ENCODE results near the gene GPATCH2.
"Not testable (repeated sequence)": the region's sequence is repeated elsewhere in the genome, so short reads cannot be mapped to it uniquely, and the experiment has no call there.

Gene GPATCH2

DNA sequence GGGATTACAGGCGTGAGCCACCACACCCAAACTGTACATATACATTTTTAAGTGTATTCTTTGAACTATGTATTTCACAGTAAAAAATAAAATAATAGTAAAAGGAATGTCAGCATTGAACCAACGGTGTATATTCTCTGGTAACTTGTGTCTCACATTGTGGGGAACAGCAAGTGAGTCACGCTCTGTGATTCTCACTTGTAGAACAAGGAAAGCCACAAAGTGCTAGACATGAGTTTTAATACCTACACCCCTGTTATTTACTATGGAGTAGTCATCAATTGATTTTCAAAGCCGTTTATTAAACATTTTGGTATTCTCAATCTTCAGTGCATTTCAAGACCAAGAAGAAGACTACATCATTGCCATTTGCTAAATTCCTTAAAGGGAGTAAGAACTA lies 197.2 kb downstream of the GPATCH2 start:
- DNase-seq = no peak

DNA sequence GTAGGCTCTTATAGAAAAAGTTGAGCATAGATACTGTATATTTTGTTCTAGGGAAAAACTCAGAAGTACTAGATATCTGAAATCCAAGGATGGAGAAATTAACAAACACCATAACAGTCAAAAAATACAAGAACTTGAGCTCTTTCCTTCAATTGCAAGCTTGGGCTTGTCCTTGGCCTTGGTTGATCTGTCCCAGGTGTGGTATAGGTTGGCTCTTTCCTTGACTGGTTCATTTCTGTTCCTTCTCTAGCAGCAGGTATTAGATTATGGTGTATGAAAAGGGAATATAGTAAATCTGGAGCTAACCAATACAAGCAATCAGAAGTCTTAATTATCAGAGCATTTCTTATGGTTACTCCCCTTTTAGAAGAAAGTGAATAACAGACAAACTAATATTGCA lies 198.6 kb downstream of the GPATCH2 start:
- no peak for DNase-seq

DNA sequence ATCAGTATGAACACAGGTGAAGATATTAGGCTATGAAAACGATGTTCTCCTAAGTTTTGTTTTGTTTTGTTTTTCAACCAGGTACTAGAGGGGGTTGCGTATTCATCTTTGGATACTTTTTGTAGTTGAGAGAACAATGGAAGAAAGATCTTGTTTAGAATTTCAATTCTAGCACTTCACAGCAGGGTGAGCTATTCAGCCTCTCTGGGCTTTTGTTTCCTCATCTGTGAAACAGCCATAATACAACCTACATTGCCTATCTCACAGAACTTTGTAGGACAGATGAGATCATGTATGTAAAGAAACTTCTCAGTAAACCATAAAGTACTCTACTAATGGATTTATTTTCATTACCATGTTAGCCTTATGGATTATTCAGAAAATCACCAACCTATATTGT lies 199.5 kb downstream of the GPATCH2 start:
- no peak for DNase-seq

DNA sequence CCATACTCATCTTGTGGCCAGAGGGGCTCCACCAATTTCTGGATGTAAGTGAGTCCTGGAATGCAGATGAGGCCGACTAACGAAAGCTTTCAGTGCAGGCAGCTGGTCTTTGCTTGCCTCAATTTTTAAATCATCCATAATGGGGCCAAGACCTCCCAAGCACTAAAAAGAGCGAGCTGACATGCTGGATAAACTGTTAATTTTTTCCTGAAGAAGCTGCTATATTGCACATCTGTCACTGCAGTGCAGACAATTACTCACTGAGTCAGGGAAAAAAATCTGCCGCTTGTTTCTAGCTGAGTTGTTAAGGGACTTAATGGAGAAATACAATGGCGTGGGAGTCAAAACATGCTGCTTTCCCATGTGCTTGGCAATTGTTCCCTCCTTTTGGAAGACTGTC lies 205.5 kb downstream of the GPATCH2 start:
- DNase-seq = no peak

DNA sequence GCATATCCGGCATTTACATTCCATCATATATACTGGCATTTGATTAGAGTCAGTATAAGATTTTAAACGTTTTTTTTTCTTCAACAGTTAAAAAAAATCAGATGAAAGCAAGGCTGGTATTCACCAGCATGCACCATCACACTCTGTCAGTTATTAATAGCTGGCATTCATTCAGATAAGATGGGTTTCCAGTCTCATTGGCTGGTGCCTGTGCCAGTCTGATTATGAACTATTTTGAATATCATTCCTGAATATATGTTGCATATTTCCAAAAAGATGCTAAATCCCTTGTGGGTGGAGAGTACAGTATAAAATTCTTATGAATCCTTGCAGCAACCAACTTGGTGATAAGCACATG lies 211.7 kb downstream of the GPATCH2 start:
- DNase-seq = no peak

DNA sequence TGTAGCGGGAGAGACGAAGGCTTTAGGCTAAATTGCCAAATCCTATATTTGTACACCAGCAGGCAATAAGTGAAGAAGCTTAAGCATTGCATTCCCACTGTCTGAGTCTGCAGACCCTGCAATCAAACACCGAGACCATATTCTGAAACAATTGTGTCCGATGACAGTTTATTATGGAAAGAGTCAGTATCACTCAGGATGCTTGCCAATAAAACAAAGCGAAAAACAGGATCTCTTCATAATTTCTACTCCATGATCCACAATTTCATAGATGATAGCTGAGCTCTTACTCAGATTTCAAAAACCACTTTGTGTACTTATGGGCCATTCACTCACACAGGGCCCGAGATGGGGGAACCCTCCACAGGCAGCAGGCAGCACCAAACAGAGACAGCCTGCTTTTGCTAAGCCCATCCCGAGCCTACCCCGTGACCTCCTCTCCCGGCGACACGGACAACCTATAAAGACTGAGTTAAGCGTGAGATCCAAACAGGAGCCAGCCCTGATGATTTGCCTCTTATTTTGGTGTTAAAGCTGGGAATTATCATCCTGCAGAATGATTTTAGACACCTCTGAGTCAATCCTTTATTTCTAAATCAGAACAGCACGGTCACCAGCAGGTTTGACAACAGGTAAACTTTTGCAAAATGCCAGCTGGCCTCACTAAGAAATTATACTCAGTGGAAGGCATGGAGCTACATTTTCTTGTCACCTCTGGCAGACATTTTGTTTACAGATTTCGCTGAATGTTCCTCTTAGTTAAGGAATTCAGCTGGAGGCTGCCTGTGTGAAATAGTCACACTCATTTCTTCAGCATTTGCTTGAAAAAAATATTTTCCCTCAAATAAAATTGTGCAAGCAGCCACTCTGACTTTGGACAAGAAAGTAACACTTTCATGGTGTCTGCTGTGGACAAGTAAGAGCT lies 212.4 kb downstream of the GPATCH2 start:
- no peak for DNase-seq

DNA sequence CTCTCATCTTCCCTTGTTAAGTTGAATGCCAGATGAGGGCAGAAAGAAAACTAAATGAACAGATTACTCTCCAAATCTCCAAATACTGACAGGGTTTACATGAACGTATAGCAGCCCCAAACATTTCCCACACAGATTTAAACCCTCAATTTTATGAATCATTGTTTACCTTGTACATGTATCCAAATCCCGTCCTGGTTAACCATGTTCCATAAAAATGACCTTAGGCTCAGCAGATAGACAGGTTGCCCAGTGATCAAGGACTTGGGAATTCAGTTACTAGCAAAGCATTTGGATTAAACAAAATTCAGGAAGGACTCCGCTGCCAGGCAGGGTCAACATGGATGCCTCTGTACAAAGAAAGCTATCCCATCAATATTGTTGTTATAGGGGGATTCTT lies 213.5 kb downstream of the GPATCH2 start:
- DNase-seq = no peak

DNA sequence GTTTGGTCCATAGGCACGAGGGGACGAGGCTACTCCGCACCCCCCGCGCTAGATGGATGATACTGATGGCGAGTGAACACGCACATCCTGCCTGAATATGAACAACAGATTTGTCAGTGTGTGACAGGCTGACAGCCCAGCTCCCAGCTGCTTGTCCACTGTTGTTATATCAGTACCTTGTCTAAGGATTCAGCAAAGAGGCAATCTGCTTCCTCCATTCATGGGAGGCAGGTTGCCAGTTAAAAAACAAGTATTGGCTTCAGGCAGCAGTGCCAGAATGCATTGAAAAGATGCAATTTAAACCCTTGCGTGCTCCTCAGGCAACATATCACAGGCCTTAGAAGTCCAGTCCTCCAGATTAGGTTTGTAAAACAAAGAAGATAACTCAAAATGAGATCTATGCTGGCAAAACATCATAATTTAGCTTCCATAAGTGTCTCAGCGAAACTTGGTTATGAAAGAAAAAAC lies 223.3 kb downstream of the GPATCH2 start:
- no peak for DNase-seq

DNA sequence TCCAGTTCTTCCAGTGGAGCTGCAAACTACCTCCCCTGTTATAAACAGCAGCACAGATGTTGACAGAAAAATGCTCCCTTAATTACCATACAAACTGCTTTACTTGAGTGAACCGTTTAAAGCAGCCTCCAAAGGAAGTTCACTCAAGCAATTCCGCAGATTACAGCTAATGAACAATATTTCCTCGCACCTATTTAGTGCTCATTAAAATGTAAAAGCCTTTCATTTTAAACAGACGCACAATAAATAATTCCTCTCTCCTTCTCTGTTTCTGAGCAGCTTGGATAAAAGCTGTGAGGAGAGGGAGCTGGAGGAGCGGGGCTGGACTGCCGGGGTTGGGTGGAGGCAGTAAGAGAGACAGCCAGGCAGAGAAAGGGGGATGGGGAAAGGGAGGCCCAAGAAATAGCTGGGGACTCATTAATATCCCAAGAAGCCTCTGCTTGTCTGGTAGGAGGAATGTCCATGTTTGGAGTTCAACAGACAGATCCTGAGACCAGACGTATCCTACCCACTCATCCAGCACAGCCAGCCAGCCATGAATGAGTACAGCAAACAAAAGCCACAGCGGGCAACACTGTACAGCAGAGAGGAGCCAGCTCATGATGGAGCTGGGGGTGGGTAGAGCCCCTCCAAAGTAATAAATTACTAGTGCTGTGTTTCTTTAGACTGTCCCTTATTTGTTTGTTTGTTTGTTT lies 227.7 kb downstream of the GPATCH2 start:
- DNase-seq = no peak

DNA sequence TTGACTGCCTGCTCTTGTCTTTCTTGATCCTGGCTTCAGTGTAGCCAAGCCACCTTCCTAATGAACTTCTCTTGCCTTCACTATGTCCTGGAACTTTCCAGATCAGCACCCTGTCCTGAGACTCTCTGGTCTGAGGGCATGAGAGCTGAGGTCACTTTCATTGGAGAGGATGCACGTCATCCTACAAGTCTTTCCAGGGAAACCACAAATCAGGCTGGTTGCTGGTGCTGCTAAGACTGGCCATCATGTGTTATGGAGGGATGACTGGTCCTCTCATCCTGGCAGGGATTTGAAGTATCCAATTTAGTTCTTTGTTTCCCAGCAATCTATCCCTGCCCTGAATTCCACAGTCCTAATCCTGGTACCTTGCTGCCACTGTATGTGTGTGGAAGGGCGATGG lies 228.6 kb downstream of the GPATCH2 start:
- DNase-seq = no peak

DNA sequence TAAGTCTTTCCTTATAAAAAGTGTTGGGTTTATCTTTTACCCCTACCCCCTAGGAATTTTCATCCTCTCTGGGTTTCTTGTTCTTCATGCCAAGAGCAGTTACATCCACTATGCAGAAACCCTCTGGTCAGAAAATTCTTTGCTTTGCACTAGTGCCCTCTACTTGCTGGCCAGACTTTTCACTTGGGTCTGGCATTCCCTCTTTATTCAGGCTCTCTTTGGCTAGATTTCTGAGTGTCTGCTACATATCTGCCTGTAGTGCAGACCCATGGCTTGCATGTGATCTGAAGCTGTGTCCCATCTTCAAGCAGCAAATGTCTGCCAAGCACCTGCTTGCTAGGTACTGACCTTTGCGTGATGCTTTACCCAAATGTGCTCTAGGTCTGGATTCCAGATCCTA lies 237.0 kb downstream of the GPATCH2 start:
- no peak for DNase-seq

DNA sequence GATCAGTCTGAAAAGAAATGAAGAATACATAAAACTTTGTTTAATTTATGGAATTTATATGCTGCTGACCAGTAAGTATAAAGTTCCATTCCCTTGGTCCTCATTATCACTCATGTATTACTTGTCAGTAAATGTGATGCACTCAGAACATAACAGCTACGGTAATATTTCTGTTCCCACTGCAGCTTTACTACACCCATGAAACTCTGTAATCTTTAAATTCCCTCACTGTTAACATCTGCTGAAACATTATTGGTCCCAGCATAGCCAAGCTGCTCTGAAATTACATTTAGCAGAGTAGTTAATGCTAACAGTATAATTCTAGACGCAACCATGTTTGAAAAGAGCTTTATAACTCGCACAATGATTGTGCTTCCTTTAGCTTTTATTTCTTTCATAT lies 238.4 kb downstream of the GPATCH2 start:
- DNase-seq = no peak

DNA sequence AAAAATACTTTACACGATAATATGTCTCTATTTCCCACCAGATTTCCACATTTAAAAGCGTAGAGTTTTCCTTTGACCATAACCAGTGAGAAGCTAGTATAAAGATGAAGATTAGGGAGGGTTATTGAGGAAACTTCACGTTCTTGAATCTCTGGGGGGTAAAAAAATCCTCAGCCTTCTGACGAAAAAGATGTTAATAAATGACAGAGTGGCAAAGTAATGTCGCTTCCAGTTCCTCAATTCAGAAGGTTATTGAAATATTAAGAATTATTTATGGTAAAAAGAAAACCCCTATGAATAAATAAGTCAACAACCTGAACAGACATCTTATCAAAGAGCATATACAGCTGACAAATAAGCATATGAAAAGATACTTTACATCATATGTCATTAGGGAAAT lies 241.0 kb downstream of the GPATCH2 start:
- DNase-seq = no peak

DNA sequence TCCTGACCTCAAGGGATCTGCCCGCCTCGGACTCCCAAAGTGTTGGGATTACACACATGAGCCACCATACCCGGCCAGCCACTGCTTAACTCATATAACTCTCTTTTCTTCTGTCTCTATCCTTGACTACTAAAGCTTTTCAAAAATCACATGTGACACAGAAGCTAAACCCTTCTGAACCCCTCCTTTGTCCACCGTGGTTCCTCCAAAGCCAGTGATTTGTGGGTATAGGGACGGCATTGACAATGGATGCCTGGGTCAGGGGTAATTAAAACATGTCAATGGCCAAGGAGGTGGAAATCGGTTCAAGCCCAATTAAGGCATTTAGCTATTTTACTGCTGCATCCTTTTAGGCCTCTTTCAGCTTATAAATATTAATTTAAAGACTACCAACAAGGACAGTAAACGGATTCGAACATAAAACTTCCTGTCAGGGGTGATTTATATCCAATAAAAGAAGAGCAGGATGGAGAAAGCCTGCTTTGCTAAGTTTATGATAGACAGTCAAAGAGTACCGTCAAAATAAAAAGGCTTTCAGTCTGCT lies 242.3 kb downstream of the GPATCH2 start:
- no peak for DNase-seq

DNA sequence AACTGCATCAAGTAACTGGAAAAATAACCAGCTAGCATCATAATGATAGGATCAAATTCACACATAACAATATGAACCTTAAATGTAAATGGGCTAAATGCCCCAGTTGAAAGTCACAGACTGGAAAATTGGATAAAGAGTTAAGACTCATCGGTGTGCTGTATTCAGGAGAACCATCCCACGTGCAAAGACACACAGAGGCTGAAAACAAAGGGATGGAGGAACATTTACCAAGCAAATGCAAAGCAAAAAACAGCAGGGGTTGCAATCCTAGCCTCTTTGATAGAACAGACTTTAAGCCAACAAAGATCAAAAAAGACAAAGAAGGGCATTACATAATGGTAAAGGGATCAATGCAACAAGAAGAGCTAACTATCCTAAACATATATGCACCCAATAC lies 249.1 kb downstream of the GPATCH2 start:
- not testable (repeated sequence) for DNase-seq

DNA sequence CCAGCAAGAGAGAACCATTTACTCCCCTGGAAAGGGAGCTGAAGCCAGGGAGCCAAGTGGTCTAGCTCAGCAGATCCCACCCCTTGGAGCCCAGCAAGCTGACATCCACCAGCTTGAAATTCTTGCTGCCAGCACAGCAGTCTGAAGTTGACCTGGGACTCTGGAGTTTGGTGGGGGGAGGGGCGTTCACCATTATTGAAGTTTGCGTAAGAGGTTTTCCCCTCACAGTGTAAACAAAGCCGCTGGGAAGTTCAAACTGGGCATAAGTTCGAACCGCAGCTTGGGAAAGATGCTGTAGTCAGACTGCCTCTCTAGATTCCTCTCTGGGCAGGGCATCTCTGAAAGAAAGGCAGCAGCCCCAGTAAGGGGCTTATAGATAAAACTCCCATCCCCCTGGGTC lies 251.1 kb downstream of the GPATCH2 start:
- DNase-seq = not testable (repeated sequence)

DNA sequence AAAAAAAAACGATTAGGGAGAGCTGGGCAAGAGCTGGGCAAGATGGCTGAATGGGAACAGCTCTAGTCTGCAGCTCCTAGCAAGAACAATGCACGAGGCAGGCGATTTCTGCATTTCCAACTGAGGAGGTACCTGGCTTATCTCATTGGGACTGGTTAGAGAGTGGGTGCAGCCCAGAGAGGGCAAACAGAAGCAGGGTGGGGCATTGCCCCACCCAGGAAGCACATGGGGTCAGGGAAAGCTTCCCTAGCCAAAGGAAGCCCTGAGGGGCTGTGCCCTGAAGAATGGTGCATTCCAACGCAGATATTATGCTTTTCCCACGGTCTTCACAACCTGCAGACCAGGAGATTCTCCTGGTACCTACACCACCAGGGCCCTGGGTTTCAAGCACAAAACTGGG lies 251.6 kb downstream of the GPATCH2 start:
- DNase-seq = no peak
